ENCODE results near the gene ANO9. TPM values are rescaled to one million over a fixed set of nuclear protein-coding genes. Genes with fewer than 3 reads are reported as not detected.

Gene ANO9
- total RNA-seq, 2 donors from 2014 or later: 0.11 to 0.75 TPM

DNA sequence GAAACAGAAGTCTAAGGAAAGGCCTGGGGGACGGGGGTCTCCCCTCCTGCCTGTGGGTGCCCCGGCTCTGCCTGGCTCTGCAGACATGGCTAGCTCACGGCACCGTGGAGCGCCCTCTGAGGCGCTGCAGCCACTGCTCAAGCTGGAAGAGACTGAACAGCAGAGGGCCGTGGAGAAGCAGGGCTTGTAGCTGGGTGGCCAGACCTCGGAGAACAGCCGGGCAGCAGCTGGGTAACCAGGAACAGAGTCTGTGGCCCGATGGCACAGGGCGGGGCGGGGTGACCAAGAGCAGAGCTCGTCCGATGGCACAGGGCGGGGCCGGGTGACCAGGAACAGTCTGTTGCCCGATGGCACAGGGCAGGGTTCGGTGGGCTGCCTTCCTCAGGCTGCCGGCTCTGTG is 47.2 kb upstream of the ANO9 start:
- Histone ChIP-seq H3K36me3 (peaks cover 26% of the 10 kb centered on the region), H3K27ac (no peak overlapping the region), H3K9me3 (no peaks in the 10 kb centered on the region), H3K27me3 (no peaks in the 10 kb centered on the region), H3K4me3 (no peak overlapping the region), H3K4me1 (no peaks in the 10 kb centered on the region)
- no peak for DNase-seq (ENCODE audit: low spot score)
- no peak for TF ChIP-seq CTCF (IDR thresholded peaks at IDR 0.05)

DNA sequence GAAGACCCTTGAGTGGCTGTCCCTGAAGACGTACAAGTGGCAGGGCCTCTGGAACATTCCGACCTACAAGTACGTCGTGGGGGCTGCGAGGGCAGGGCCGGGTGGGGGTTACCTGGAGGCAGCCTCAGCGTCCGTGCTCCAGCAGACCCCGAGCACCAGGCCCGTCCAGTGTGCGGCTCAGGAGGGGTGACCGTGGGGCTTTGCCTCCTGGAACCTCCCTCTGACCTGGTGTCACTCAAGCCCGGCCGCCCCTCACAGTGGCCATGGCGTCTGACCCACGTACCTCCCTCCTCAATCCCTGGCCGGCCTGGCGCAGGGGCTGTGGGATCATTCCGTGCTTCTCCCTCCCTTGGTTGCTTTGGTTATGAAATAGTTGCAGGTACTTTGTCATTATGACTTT is 46.8 kb upstream of the ANO9 start:
- no peak for TF ChIP-seq CTCF (IDR thresholded peaks at IDR 0.05)
- DNase-seq (ENCODE audit: low spot score): no peak
- Histone ChIP-seq H3K4me3 (no peak overlapping the region), H3K9me3 (no peaks in the 10 kb centered on the region), H3K27ac (no peak overlapping the region), H3K4me1 (no peaks in the 10 kb centered on the region), H3K36me3 (peaks cover 22% of the 10 kb centered on the region), H3K27me3 (no peaks in the 10 kb centered on the region)

DNA sequence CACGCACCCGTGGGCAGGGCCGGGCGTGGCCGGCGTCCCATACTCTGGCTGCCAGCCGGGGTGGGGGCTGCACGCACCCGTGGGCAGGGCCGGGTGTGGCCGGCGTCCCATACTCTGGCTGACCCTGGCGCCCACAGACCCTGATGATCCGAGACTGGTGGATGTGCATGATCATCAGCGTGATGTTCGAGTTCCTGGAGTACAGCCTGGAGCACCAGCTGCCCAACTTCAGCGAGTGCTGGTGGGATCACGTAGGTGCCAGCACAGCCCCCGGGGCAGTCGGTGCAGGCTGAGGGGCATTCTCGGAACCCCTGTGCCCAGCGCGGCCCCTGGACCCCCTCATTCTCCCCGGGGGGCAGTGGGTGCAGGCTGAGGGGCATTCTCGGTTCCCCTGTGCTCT is 46.3 kb upstream of the ANO9 start:
- Histone ChIP-seq H3K4me3 (no peak overlapping the region), H3K27me3 (no peaks in the 10 kb centered on the region), H3K27ac (no peak overlapping the region), H3K4me1 (no peaks in the 10 kb centered on the region), H3K9me3 (no peaks in the 10 kb centered on the region), H3K36me3 (peaks cover 21% of the 10 kb centered on the region)
- DNase-seq (ENCODE audit: low spot score): no peak
- TF ChIP-seq CTCF (IDR thresholded peaks at IDR 0.05): no peak

DNA sequence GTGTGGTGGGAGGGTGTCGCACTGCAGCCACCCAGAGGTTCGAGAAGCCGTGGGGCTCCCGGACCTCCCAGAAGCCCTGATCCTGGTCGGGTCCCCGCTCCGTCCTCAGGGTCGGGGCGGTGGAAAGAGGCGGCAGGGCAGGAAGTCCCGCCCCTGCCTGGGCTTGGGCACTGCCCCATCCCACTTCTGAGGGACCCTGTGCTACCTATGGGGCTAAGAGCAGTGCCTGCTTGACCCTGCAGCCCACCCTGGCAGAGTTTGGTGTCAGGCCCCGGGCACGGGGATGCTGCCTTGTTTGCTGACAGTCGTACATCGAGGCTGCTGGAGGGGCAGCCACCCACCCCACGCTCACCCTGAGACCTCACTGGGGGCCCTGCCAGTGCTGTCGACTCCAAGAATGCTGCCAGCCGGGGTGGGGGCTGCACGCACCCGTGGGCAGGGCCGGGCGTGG is 45.8 kb upstream of the ANO9 start:
- Histone ChIP-seq H3K36me3 (peaks cover 21% of the 10 kb centered on the region), H3K4me3 (no peak overlapping the region), H3K27me3 (no peaks in the 10 kb centered on the region), H3K27ac (no peak overlapping the region), H3K9me3 (no peaks in the 10 kb centered on the region), H3K4me1 (no peaks in the 10 kb centered on the region)
- TF ChIP-seq CTCF (IDR thresholded peaks at IDR 0.05): no peak
- DNase-seq (ENCODE audit: low spot score): no peak

GRCh38 chr11:486189-486588 is 44.4 kb upstream of the ANO9 start:
- no peak overlapping the region for H3K27ac ChIP-seq
- DNase-seq (ENCODE audit: low spot score): no peak
- H3K9me3 ChIP-seq: no peaks in the 10 kb centered on the region
- peaks cover 19% of the 10 kb centered on the region for H3K36me3 ChIP-seq
- no peaks in the 10 kb centered on the region for H3K27me3 ChIP-seq
- no peak for TF ChIP-seq CTCF (IDR thresholded peaks at IDR 0.05)
- H3K4me1 ChIP-seq: no peaks in the 10 kb centered on the region
- H3K4me3 ChIP-seq: no peak overlapping the region

DNA sequence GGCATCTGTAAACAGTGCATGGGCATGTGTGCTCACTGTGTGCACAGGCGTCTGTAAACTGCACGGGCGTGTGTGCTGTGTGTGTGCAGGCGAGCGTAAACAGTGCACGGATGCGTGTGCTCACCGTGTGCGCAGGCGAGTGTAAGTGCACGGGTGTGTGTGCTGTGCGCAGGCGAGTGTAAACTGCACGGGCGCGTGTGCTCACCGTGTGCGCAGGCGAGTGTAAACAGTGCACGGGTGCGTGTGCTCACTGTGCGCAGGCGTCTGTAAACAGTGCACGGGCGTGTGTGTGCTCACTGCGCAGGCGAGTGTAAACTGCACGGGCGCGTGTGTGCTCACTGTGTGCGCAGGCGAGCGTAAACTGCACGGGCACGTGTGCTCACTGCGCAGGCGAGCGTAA is 42.8 kb upstream of the ANO9 start:
- no peak overlapping the region for H3K27ac ChIP-seq
- no peak for DNase-seq (ENCODE audit: low spot score)
- peaks cover 4% of the 10 kb centered on the region for H3K36me3 ChIP-seq
- no peaks in the 10 kb centered on the region for H3K27me3 ChIP-seq
- TF ChIP-seq CTCF (IDR thresholded peaks at IDR 0.05): no peak
- no peaks in the 10 kb centered on the region for H3K4me1 ChIP-seq
- H3K4me3 ChIP-seq: no peak overlapping the region
- no peaks in the 10 kb centered on the region for H3K9me3 ChIP-seq

All from right atrium auricular region (tissue), 2 donors.